Activated gamma-delta T cell treated with anti-CD3 and anti-CD28 coated beads, Interleukin-2, amount 50 U/mL, for 16 hours (primary cell): ENCODE measurements around the gene LRTM2.

Source experiments
- DNase-seq: peaks from one replicate; pipeline ENCODE4 v3.0.0-alpha.2; 2020; ENCODE audit warnings: low read depth

Gene LRTM2

GRCh38 chr12:1842905-1843640, 22.7 kb downstream of the LRTM2 start:
- no peak for DNase-seq

- DNase-seq: no peak
Measured at GRCh38 chr12:1843641-1844005, 23.3 kb downstream of the LRTM2 start.

GRCh38 chr12:1844223-1844622, 23.9 kb downstream of the LRTM2 start:
- no peak for DNase-seq

- DNase-seq: no peak
Measured at GRCh38 chr12:1844661-1845409, 24.5 kb downstream of the LRTM2 start.

- no peak for DNase-seq
Measured at GRCh38 chr12:1845427-1845826, 25.1 kb downstream of the LRTM2 start.

GRCh38 chr12:1845886-1846285, 25.5 kb downstream of the LRTM2 start:
- no peak for DNase-seq

GRCh38 chr12:1846421-1847405, 26.3 kb downstream of the LRTM2 start:
- no peak for DNase-seq

- DNase-seq: no peak
Measured at GRCh38 chr12:1847411-1847810, 27.0 kb downstream of the LRTM2 start.

- DNase-seq: no peak
Measured at GRCh38 chr12:1848146-1848545, 27.8 kb downstream of the LRTM2 start.

GRCh38 chr12:1848745-1849144, 28.4 kb downstream of the LRTM2 start:
- DNase-seq: no peak

- DNase-seq: no peak
Measured at GRCh38 chr12:1851151-1851701, 30.9 kb downstream of the LRTM2 start.

GRCh38 chr12:1852076-1852475, 31.7 kb downstream of the LRTM2 start:
- no peak for DNase-seq

GRCh38 chr12:1853716-1854115, 33.4 kb downstream of the LRTM2 start:
- DNase-seq: no peak

GRCh38 chr12:1855241-1855640, 34.9 kb downstream of the LRTM2 start:
- DNase-seq: no peak

- no peak for DNase-seq
Measured at GRCh38 chr12:1857086-1857485, 36.7 kb downstream of the LRTM2 start.

GRCh38 chr12:1857821-1858220, 37.5 kb downstream of the LRTM2 start:
- no peak for DNase-seq

- no peak for DNase-seq
Measured at GRCh38 chr12:1858456-1858855, 38.1 kb downstream of the LRTM2 start.

- no peak for DNase-seq
Measured at GRCh38 chr12:1859643-1860042, 39.3 kb downstream of the LRTM2 start.

- no peak for DNase-seq
Measured at GRCh38 chr12:1862973-1863372, 42.6 kb downstream of the LRTM2 start.

- DNase-seq: no peak
Measured at GRCh38 chr12:1863823-1864222, 43.5 kb downstream of the LRTM2 start.

GRCh38 chr12:1864456-1864855, 44.1 kb downstream of the LRTM2 start:
- DNase-seq: no peak

- DNase-seq: no peak
Measured at GRCh38 chr12:1864867-1865266, 44.5 kb downstream of the LRTM2 start.
